Measurements from ENCODE around the gene GATD1.

The GATD1 gene

DNA sequence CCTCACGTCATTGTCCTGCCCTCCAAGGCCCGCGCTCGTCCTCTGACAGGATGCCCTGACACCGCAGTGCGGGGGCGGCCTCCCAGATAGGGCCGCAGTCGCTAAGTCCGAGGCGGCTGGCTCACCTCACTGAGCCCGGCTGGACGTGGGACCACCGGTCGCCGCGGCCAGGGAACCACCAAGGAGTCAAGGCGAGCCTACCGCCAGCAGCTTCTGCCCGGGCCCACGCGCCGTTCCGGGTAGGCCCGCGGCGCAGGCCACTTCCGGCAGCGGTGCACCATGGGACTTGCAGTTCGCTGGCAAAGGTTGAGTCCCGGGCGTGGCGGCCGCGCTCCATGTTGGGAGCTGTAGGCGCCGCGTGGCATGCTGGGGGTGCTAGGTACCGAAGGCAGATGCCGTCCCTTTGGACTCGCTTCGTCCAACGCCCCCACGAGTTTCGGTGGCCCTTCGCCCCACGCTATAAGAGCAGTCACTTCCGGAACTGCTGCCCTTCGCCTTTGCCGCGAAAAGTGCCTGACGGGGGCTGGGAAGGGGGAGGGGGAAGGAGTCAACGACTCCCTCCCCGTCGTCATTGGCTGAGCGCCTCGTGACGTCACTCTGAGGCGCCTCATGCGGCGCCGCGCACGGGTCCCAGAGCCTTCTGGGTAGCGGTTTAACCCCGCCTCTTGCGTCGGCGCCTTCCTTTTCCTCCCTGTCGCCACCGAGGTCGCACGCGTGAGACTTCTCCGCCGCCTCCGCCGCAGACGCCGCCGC lies 32.2 kb upstream of the GATD1 start, which contains the start of gene RPLP2 (continued):
- peak; percentile 63 for TF ChIP-seq PRDM4 (tag by site-specific recombination; IDR thresholded peaks at IDR 0.05)
- TF ChIP-seq SCRT1 (tag by site-specific recombination; IDR thresholded peaks at IDR 0.05; ENCODE audit: borderline replicate concordance), result no peak
- no peak for TF ChIP-seq ZNF221 (tag by site-specific recombination; IDR thresholded peaks at IDR 0.05; ENCODE audit: borderline replicate concordance)
- TF ChIP-seq ZNF529 (tag by site-specific recombination; IDR thresholded peaks at IDR 0.05; ENCODE audit: insufficient replicate concordance), result no peak
- TF ChIP-seq ZNF521 (tag by site-specific recombination; IDR thresholded peaks at IDR 0.05), result no peak
- TF ChIP-seq ZNF302 (tag by site-specific recombination; IDR thresholded peaks at IDR 0.05; ENCODE audit: low read depth), result no peak
- peak; percentile 76 for TF ChIP-seq PBX3 (CRISPR knock-in tag; IDR thresholded peaks at IDR 0.05)
- TF ChIP-seq, protein P1, sequence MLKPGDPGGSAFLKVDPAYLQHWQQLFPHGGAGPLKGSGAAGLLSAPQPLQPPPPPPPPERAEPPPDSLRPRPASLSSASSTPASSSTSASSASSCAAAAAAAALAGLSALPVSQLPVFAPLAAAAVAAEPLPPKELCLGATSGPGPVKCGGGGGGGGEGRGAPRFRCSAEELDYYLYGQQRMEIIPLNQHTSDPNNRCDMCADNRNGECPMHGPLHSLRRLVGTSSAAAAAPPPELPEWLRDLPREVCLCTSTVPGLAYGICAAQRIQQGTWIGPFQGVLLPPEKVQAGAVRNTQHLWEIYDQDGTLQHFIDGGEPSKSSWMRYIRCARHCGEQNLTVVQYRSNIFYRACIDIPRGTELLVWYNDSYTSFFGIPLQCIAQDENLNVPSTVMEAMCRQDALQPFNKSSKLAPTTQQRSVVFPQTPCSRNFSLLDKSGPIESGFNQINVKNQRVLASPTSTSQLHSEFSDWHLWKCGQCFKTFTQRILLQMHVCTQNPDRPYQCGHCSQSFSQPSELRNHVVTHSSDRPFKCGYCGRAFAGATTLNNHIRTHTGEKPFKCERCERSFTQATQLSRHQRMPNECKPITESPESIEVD (tag by site-specific recombination; IDR thresholded peaks at IDR 0.05), result no peak
- TF ChIP-seq, protein P2, sequence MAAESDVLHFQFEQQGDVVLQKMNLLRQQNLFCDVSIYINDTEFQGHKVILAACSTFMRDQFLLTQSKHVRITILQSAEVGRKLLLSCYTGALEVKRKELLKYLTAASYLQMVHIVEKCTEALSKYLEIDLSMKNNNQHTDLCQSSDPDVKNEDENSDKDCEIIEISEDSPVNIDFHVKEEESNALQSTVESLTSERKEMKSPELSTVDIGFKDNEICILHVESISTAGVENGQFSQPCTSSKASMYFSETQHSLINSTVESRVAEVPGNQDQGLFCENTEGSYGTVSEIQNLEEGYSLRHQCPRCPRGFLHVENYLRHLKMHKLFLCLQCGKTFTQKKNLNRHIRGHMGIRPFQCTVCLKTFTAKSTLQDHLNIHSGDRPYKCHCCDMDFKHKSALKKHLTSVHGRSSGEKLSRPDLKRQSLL (tag by site-specific recombination; IDR thresholded peaks at IDR 0.05), result no peak
- TF ChIP-seq ZNF654 (tag by site-specific recombination; IDR thresholded peaks at IDR 0.05; ENCODE audit: low read depth), result no peak
- no peak for TF ChIP-seq MYNN (tag by site-specific recombination; IDR thresholded peaks at IDR 0.05; ENCODE audit: borderline replicate concordance)
- TF ChIP-seq ZNF169 (tag by site-specific recombination; IDR thresholded peaks at IDR 0.05), result no peak
- TF ChIP-seq ZNF48 (tag by site-specific recombination; IDR thresholded peaks at IDR 0.05), result no peak
- TF ChIP-seq ZNF37A (tag by site-specific recombination; IDR thresholded peaks at IDR 0.05), result no peak
- no peak for TF ChIP-seq ZNF561 (tag by site-specific recombination; IDR thresholded peaks at IDR 0.05; ENCODE audit: borderline replicate concordance)
- peak; percentile 62 for TF ChIP-seq ZNF341 (tag by site-specific recombination; IDR thresholded peaks at IDR 0.05; ENCODE audit: low read depth)
- TF ChIP-seq ZNF16 (tag by site-specific recombination; IDR thresholded peaks at IDR 0.05; ENCODE audit: low read depth), result no peak
- peak; percentile 92 for TF ChIP-seq ZBTB21 (tag by site-specific recombination; IDR thresholded peaks at IDR 0.05)
- no peak for TF ChIP-seq ZNF473 (tag by site-specific recombination; IDR thresholded peaks at IDR 0.05)
- no peak for TF ChIP-seq ZNF26 (tag by site-specific recombination; IDR thresholded peaks at IDR 0.05)
- peak; percentile 54; the same call in 1 of the 2 replicates for TF ChIP-seq KLF10 (tag by site-specific recombination; IDR thresholded peaks at IDR 0.05)
- peak; percentile 65; the same call in 1 of the 2 replicates for TF ChIP-seq ZNF24 (tag by site-specific recombination; IDR thresholded peaks at IDR 0.05)
- peak; percentile 86 for TF ChIP-seq ZBTB26 (tag by site-specific recombination; optimal IDR thresholded peaks at IDR 0.05)
- TF ChIP-seq YY1 (tag by site-specific recombination; IDR thresholded peaks at IDR 0.05), result peak; percentile 82
- TF ChIP-seq ZNF214 (tag by site-specific recombination; IDR thresholded peaks at IDR 0.05; ENCODE audit: borderline replicate concordance), result no peak
- TF ChIP-seq ZNF837 (tag by site-specific recombination; IDR thresholded peaks at IDR 0.05), result no peak
- TF ChIP-seq, protein P3, sequence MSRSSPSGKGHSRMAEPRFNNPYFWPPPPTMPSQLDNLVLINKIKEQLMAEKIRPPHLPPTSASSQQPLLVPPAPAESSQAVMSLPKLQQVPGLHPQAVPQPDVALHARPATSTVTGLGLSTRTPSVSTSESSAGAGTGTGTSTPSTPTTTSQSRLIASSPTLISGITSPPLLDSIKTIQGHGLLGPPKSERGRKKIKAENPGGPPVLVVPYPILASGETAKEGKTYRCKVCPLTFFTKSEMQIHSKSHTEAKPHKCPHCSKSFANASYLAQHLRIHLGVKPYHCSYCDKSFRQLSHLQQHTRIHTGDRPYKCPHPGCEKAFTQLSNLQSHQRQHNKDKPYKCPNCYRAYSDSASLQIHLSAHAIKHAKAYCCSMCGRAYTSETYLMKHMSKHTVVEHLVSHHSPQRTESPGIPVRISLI (tag by site-specific recombination; IDR thresholded peaks at IDR 0.05), result no peak
- TF ChIP-seq ZNF792 (tag by site-specific recombination; IDR thresholded peaks at IDR 0.05), result no peak
- TF ChIP-seq BCL11B (tag by site-specific recombination; IDR thresholded peaks at IDR 0.05; ENCODE audit: low read depth), result no peak
- TF ChIP-seq ZIC2 (tag by site-specific recombination; IDR thresholded peaks at IDR 0.05), result 0 out of 2 replicates have a peak, but pooled peaks have one; percentile 24

Measured in HEK293 (cell line).